GM21619 (cell line): ENCODE measurements around the gene TLCD5.

Experiments used
- ATAC-seq: cut with Tn5 transposase; IDR thresholded peaks from one replicate; pipeline ENCODE4 v1.9.1; 2021; ENCODE audit not compliant: unreplicated experiment

The TLCD5 gene

GRCh38 chr11:120324932-120325810 is at the start of gene TLCD5:
Gene TLCD5 (plus strand): TSS chr11:120325299. CDS start chr11:120327442, 2,143 bp downstream.
- peak; percentile 73 for ATAC-seq

GRCh38 chr11:120279502-120279901 is 45.6 kb upstream of the TLCD5 start:
- no peak for ATAC-seq

GRCh38 chr11:120280600-120281051 is 44.5 kb upstream of the TLCD5 start:
- ATAC-seq, result no peak

- no peak for ATAC-seq
Observed at GRCh38 chr11:120281143-120281795, 43.8 kb upstream of the TLCD5 start.

GRCh38 chr11:120283124-120283523 is 42.0 kb upstream of the TLCD5 start:
- ATAC-seq, result no peak

GRCh38 chr11:120284272-120284671 is 40.8 kb upstream of the TLCD5 start:
- no peak for ATAC-seq

- ATAC-seq, result no peak
Observed at GRCh38 chr11:120285256-120285655, 39.8 kb upstream of the TLCD5 start.

GRCh38 chr11:120288021-120288420 is 37.1 kb upstream of the TLCD5 start:
- no peak for ATAC-seq

- ATAC-seq, result no peak
Observed at GRCh38 chr11:120289426-120289825, 35.7 kb upstream of the TLCD5 start.

GRCh38 chr11:120290956-120291355 is 34.1 kb upstream of the TLCD5 start:
- ATAC-seq, result no peak

- ATAC-seq, result no peak
Observed at GRCh38 chr11:120293038-120293800, 31.9 kb upstream of the TLCD5 start.

GRCh38 chr11:120294096-120294495 is 31.0 kb upstream of the TLCD5 start:
- no peak for ATAC-seq

- ATAC-seq, result no peak
Observed at GRCh38 chr11:120295099-120295498, 30.0 kb upstream of the TLCD5 start.

GRCh38 chr11:120296554-120296953 is 28.5 kb upstream of the TLCD5 start:
- no peak for ATAC-seq

- ATAC-seq, result no peak
Observed at GRCh38 chr11:120298461-120298860, 26.6 kb upstream of the TLCD5 start.

- ATAC-seq, result no peak
Observed at GRCh38 chr11:120302001-120302805, 22.9 kb upstream of the TLCD5 start.

- peak; percentile 73 for ATAC-seq
Observed at GRCh38 chr11:120303004-120303637, 22.0 kb upstream of the TLCD5 start.

GRCh38 chr11:120304526-120304925 is 20.6 kb upstream of the TLCD5 start:
- ATAC-seq, result no peak

- ATAC-seq, result no peak
Observed at GRCh38 chr11:120305286-120305685, 19.8 kb upstream of the TLCD5 start.
